ENCODE measurements around the gene ZBTB1.
A peak's percentile ranks its signal among the peaks of the same experiment; 100 is the strongest.

The ZBTB1 gene, protein sequence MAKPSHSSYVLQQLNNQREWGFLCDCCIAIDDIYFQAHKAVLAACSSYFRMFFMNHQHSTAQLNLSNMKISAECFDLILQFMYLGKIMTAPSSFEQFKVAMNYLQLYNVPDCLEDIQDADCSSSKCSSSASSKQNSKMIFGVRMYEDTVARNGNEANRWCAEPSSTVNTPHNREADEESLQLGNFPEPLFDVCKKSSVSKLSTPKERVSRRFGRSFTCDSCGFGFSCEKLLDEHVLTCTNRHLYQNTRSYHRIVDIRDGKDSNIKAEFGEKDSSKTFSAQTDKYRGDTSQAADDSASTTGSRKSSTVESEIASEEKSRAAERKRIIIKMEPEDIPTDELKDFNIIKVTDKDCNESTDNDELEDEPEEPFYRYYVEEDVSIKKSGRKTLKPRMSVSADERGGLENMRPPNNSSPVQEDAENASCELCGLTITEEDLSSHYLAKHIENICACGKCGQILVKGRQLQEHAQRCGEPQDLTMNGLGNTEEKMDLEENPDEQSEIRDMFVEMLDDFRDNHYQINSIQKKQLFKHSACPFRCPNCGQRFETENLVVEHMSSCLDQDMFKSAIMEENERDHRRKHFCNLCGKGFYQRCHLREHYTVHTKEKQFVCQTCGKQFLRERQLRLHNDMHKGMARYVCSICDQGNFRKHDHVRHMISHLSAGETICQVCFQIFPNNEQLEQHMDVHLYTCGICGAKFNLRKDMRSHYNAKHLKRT

DNA sequence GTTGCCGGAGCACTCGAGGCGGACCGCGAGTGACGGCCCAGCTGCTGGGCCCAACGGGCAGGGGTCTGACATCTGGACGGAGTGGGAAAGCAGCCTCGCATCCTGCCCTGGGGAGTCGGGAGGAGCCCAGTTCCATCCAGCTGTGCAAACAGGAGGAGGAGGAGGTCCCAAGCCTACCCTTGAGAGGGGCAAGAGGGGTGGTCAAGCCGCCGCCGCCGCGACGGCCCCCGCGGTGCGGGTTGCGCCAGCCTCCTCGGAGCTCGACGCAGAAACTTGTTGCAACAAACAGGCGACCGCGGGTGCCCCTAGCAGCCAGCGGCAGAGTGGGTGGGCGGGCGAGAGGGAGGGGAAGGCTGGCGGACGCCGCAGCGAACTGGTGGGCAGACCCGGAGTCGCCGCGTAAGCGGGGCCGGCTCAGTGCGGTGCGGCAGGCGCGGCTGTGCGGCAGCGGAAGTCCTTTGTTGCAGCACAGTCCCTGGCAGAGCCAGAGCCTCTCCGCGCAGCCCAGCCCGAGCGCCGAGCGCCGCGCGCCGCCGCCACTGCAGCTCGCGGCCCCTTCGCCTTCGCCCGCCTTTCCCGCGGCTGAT lies at the start of gene ZBTB1:
TSS of gene ZBTB1 (plus strand) at position 461 of the 587 bp plus-strand sequence. CDS start 16,735 bp downstream, outside the sequence.
- Histone ChIP-seq H3K27me3 (ENCODE audit: insufficient read depth, low read length) (no peaks in the 10 kb centered on the region), H3K36me3 (ENCODE audit: insufficient read depth, low read depth, low read length) (no peaks in the 10 kb centered on the region), H3K9me3 (ENCODE audit: insufficient read depth, low read depth, low read length) (no peaks in the 10 kb centered on the region), H3K4me3 (ENCODE audit: low read length) (peak within 1 kb of the TSS; percentile 96), H3K27ac (ENCODE audit: low read length) (peak within 1 kb of the TSS; percentile 98), H3K4me1 (ENCODE audit: insufficient read depth, low read length) (peaks cover 30% of the 10 kb centered on the region), H3K9ac (ENCODE audit: low read depth, low read length) (peak within 1 kb of the TSS; percentile 97)

DNA sequence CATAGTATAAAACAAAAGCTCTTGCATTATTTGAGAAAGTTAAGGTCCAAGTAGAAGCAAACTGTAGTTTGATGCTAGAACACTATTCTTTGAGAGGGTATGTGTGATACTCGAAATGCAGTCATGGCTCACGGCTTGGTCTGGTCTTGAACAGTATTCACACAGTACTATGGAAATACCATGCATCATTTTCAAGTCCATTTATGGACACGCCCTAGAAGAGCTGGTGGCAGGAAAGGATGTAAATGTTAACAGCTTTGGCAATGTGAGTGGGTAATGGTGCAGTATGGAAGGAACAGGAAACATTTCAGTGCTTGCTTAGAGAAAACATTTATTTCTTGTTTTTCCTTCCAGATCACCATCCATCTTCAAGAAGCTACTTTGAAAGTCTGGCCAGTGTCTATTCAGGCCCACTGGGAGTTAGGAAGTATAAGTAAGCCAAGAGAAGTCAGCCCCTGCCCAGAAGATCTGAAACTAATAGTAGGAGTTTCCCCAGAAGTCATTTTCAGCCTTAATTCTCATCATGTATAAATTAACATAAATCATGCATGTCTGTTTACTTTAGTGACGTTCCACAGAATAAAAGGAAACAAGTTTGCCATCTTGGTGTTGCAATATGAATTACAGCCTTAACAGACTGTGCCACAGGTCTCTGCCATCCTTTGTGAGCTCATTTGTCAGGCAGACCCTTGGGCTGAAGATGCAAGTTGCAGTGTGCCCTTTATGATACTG lies 45.0 kb upstream of the ZBTB1 start:
- H3K36me3 ChIP-seq (ENCODE audit: insufficient read depth, low read depth, low read length), result peaks cover 62% of the 10 kb centered on the region
- no peak overlapping the region for H3K27ac ChIP-seq (ENCODE audit: low read length)
- no peak overlapping the region for H3K4me3 ChIP-seq (ENCODE audit: low read length)
- no peaks in the 10 kb centered on the region for H3K27me3 ChIP-seq (ENCODE audit: insufficient read depth, low read length)
- H3K9me3 ChIP-seq (ENCODE audit: insufficient read depth, low read depth, low read length), result no peaks in the 10 kb centered on the region
- H3K9ac ChIP-seq (ENCODE audit: low read depth, low read length), result no peak overlapping the region
- no peaks in the 10 kb centered on the region; the same call in 1 of the 2 replicates for H3K4me1 ChIP-seq (ENCODE audit: insufficient read depth, low read length)

DNA sequence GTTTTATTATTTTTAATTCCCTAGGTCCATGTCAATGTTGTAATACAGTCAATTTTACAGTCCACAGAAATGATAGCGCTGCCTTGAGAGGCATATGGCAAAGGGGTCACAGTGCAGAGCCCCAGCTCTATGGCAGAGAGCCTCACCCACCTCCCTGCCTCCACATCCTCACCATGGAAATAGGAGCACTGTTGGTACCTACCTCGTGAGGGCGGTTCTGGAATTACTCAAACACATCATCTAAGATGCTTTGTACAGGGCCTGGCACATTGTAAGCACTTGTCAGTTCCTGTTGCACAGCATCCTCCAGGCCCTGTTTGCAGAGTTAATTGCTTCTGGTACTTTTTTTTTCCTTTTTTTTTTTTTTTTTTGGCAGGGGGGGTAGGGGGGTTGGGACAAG lies 43.3 kb upstream of the ZBTB1 start:
- Histone ChIP-seq H3K27ac (ENCODE audit: low read length) (no peak overlapping the region), H3K9me3 (ENCODE audit: insufficient read depth, low read depth, low read length) (no peaks in the 10 kb centered on the region), H3K4me1 (ENCODE audit: insufficient read depth, low read length) (peaks cover 2% of the 10 kb centered on the region; the same call in 1 of the 2 replicates), H3K9ac (ENCODE audit: low read depth, low read length) (no peak overlapping the region), H3K27me3 (ENCODE audit: insufficient read depth, low read length) (peaks cover 4% of the 10 kb centered on the region), H3K4me3 (ENCODE audit: low read length) (no peak overlapping the region), H3K36me3 (ENCODE audit: insufficient read depth, low read depth, low read length) (peaks cover 46% of the 10 kb centered on the region)

DNA sequence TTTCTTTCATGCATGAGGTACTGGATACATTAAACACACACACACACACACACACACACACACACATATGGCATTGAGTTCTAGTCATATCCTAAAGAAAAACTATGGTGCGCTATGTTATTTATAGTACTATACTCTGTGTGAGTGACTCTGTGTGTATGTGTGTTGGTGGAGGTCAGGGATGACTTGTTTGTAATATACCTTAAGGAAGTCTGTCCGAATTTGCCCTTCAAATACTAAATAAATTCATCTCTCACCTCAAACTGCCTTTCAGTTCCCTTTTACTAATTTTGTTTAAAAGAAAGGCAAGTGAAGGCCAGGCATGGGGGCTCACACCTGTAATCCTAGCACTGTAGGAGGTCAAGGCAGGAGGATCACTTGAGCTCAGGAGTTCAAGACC lies 41.4 kb upstream of the ZBTB1 start:
- Histone ChIP-seq H3K9ac (ENCODE audit: low read depth, low read length) (no peak overlapping the region), H3K4me3 (ENCODE audit: low read length) (no peak overlapping the region), H3K27me3 (ENCODE audit: insufficient read depth, low read length) (peaks cover 8% of the 10 kb centered on the region), H3K4me1 (ENCODE audit: insufficient read depth, low read length) (peaks cover 5% of the 10 kb centered on the region; the same call in 1 of the 2 replicates), H3K27ac (ENCODE audit: low read length) (no peak overlapping the region), H3K36me3 (ENCODE audit: insufficient read depth, low read depth, low read length) (peaks cover 29% of the 10 kb centered on the region), H3K9me3 (ENCODE audit: insufficient read depth, low read depth, low read length) (no peaks in the 10 kb centered on the region)

DNA sequence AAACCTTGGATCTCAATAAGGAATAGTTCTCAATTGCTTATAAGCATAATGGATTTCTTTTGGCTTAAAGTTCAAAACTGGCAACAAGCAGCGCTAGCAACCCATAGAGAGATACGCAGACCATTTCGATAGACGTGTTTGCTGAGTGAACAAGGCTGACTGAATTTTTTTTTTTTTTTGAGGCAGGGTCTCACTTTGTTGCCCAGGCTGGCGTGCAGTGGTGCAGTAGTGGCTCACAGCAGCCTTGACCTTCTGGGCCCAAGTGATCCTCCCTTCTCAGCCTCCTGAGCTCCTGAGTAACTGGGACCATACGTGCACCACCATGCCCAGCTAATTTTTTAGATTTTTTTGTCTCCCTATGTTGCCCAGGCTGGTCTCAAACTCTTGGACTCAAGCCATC lies 40.7 kb upstream of the ZBTB1 start:
- H3K27ac ChIP-seq (ENCODE audit: low read length), result no peak overlapping the region
- peaks cover 22% of the 10 kb centered on the region for H3K36me3 ChIP-seq (ENCODE audit: insufficient read depth, low read depth, low read length)
- H3K4me3 ChIP-seq (ENCODE audit: low read length), result no peak overlapping the region
- no peak overlapping the region for H3K9ac ChIP-seq (ENCODE audit: low read depth, low read length)
- H3K4me1 ChIP-seq (ENCODE audit: insufficient read depth, low read length), result peaks cover 5% of the 10 kb centered on the region; the same call in 1 of the 2 replicates
- no peaks in the 10 kb centered on the region for H3K9me3 ChIP-seq (ENCODE audit: insufficient read depth, low read depth, low read length)
- H3K27me3 ChIP-seq (ENCODE audit: insufficient read depth, low read length), result peaks cover 8% of the 10 kb centered on the region

DNA sequence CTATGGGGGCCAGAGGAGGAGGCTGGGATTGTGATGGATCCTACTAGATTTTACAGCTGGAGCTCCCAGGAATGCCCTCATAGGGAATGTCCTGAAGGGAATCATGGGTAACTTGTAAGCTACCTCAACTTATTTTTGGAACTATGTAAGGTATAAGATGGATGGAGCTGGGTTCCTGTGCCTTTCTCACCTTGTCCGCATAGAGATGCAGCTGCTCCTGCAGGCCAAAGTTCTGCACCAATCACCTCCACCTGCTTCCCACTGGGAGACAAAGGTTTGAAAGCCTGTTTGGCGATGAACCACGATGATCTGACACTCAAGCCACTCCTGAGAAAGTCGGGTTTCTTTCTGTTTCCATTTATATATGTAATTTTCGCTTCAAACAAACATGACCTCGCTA lies 39.9 kb upstream of the ZBTB1 start:
- H3K9me3 ChIP-seq (ENCODE audit: insufficient read depth, low read depth, low read length), result no peaks in the 10 kb centered on the region
- H3K27me3 ChIP-seq (ENCODE audit: insufficient read depth, low read length), result peaks cover 8% of the 10 kb centered on the region
- peak overlapping the region; percentile 83 for H3K4me3 ChIP-seq (ENCODE audit: low read length)
- H3K4me1 ChIP-seq (ENCODE audit: insufficient read depth, low read length), result peaks cover 5% of the 10 kb centered on the region; the same call in 1 of the 2 replicates
- peaks cover 15% of the 10 kb centered on the region for H3K36me3 ChIP-seq (ENCODE audit: insufficient read depth, low read depth, low read length)
- H3K27ac ChIP-seq (ENCODE audit: low read length), result no peak overlapping the region
- peak overlapping the region; percentile 70; the same call in 1 of the 2 replicates for H3K9ac ChIP-seq (ENCODE audit: low read depth, low read length)

DNA sequence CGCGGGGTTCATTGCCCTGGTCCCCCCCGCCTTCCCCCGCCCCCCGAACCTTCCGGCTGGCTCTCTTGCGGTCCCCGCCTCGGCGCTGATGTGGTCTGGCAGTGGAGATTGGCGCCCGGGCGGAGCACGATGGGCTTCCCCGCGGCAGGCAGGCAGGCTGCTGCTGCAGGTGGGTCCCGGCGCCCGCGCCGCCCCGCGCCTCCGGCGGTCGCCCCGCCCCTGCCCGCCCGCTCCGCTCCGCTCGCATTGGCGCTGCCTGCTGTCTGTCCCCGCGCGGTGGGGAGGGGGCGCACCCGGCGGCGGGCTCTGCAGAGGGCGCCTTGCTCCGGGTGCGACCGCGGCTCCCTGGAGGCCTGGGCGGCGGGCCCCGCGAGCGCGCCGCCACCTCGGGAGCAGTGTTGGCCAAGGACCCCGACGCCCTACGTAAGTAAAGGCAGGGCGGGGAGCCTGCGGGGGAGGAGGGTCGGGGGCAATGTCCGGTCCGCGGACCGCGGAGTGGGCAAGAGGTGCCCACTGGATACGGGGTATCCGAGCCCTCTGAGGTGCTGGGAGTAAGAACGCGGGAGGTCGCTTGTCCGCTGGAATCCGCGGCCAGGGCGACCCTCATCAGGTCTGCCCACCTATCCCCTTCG lies 39.3 kb upstream of the ZBTB1 start, which contains the start of gene AKAP5:
TSS of gene AKAP5 (plus strand) at position 309 of the 632 bp plus-strand sequence. CDS start 2,896 bp downstream, outside the sequence.
- Histone ChIP-seq H3K27me3 (ENCODE audit: insufficient read depth, low read length) (peaks cover 8% of the 10 kb centered on the region), H3K9ac (ENCODE audit: low read depth, low read length) (peak within 1 kb of the TSS; percentile 70; the same call in 1 of the 2 replicates), H3K27ac (ENCODE audit: low read length) (no peak within 1 kb of the TSS), H3K4me1 (ENCODE audit: insufficient read depth, low read length) (peaks cover 5% of the 10 kb centered on the region; the same call in 1 of the 2 replicates), H3K9me3 (ENCODE audit: insufficient read depth, low read depth, low read length) (no peaks in the 10 kb centered on the region), H3K4me3 (ENCODE audit: low read length) (peak within 1 kb of the TSS; percentile 83), H3K36me3 (ENCODE audit: insufficient read depth, low read depth, low read length) (peaks cover 9% of the 10 kb centered on the region; the same call in 1 of the 2 replicates)

DNA sequence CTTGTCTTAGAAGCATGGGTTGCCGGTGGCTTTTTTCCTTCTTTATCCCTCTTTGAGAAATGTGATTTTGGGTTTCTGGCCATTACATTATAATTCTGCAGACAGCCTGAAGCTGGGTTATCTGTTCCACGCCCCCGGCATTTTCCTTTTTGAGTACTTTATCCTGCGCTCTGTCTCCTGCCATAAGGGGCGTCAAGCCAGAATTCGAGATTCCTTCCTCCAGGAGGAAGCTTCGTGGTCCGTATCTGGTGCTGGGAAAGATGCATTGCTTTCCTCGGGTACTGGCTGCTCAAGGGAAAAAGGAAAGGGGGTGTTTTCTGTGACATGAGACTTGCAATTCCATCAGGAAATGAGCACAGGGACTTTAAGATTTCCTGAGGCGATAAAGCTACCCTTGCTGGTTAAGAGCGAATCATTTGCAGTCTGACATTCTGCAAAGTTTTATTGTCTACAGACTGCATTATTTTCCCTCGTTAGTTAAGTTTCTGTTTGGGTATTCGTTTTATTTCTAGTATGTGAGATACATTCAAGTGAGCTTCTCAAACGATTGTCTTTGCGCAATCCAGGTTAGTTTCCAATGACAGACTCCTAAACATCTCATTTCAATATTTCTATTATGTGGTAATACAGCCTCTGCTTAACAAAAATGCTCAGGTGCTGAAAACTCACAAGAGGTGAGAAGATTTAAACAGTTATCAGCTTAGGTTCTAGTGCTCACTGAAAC lies 38.6 kb upstream of the ZBTB1 start:
- Histone ChIP-seq H3K4me3 (ENCODE audit: low read length) (peak overlapping the region; percentile 83), H3K27me3 (ENCODE audit: insufficient read depth, low read length) (peaks cover 8% of the 10 kb centered on the region), H3K9ac (ENCODE audit: low read depth, low read length) (peak overlapping the region; percentile 59; the same call in 1 of the 2 replicates), H3K4me1 (ENCODE audit: insufficient read depth, low read length) (peaks cover 5% of the 10 kb centered on the region; the same call in 1 of the 2 replicates), H3K36me3 (ENCODE audit: insufficient read depth, low read depth, low read length) (peaks cover 7% of the 10 kb centered on the region; the same call in 1 of the 2 replicates), H3K27ac (ENCODE audit: low read length) (no peak overlapping the region), H3K9me3 (ENCODE audit: insufficient read depth, low read depth, low read length) (no peaks in the 10 kb centered on the region)

DNA sequence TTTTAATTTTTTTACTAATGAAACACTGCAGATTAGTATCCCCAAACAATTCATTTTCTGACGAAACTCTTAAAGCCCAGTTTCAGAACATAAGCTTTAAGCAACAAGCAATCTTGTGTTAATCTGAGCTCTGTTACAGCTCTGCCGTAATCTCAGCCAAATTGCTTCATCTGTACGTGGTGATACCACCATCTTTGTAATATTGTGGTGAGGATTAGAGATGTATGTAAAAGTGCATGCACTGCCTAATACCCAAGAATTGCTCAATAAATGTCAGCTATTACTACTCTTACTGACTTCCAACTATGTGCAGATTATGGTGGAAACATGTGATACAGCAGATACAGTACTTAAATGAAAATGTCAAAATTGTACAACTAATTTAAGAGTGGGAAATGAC lies 37.5 kb upstream of the ZBTB1 start:
- Histone ChIP-seq H3K27me3 (ENCODE audit: insufficient read depth, low read length) (peaks cover 8% of the 10 kb centered on the region), H3K4me3 (ENCODE audit: low read length) (no peak overlapping the region), H3K9ac (ENCODE audit: low read depth, low read length) (no peak overlapping the region), H3K27ac (ENCODE audit: low read length) (no peak overlapping the region), H3K4me1 (ENCODE audit: insufficient read depth, low read length) (peaks cover 5% of the 10 kb centered on the region; the same call in 1 of the 2 replicates), H3K36me3 (ENCODE audit: insufficient read depth, low read depth, low read length) (no peaks in the 10 kb centered on the region), H3K9me3 (ENCODE audit: insufficient read depth, low read depth, low read length) (no peaks in the 10 kb centered on the region)

DNA sequence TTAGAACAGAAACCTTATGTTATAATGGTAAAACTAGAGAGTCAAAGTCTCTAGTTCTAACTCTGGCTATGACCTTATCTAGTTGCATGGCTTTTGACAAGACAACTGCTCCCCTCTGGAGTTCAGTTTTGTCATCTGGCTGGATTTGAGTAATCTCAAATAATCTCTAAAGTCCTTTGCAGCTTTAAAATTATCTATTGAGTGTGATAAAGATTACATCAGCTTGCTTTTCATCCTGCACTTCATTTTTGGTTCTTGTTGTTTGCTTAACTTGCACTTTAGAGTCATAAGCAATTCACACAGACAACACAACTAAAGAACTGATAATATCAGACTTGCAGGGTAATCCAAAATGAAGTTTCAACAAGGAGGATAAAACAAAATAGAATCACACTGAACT lies 37.0 kb upstream of the ZBTB1 start:
- H3K4me1 ChIP-seq (ENCODE audit: insufficient read depth, low read length), result peaks cover 5% of the 10 kb centered on the region; the same call in 1 of the 2 replicates
- H3K9me3 ChIP-seq (ENCODE audit: insufficient read depth, low read depth, low read length), result no peaks in the 10 kb centered on the region
- H3K27me3 ChIP-seq (ENCODE audit: insufficient read depth, low read length), result peaks cover 8% of the 10 kb centered on the region
- H3K4me3 ChIP-seq (ENCODE audit: low read length), result no peak overlapping the region
- H3K36me3 ChIP-seq (ENCODE audit: insufficient read depth, low read depth, low read length), result no peaks in the 10 kb centered on the region
- no peak overlapping the region for H3K9ac ChIP-seq (ENCODE audit: low read depth, low read length)
- H3K27ac ChIP-seq (ENCODE audit: low read length), result no peak overlapping the region

Data from iPS-20b (cell line).